H1 (cell line): ENCODE results near the gene FAM120B. TPM values are rescaled to one million over a fixed set of nuclear protein-coding genes. Genes with fewer than 3 reads are reported as not detected.

ENCODE experiments used
- CTCF ChIA-PET: fragments of 300-600 bp; sonication (Branson Sonifier 250); formaldehyde crosslinking; loops from one replicate; lab custom pipeline; 2021; ENCODE audit not compliant: partially characterized antibody; lab: Charles Lee
- POLR2A ChIA-PET: fragments of 300-600 bp; sonication (Branson Sonifier 250); formaldehyde crosslinking; loops from one replicate; lab custom pipeline; 2021; ENCODE audit warnings: inconsistent platforms; ENCODE audit not compliant: partially characterized antibody; lab: Charles Lee
- DNase-seq, 2 experiments: peaks; one replicate each; pipeline versions ENCODE4 v3.0.0 to v3.0.0-alpha.2; 2010 to 2022; ENCODE audit warnings: low spot score in 2 of 2, low read depth in 1 of 2, mixed read lengths in 1 of 2
- FAIRE-seq: peaks from 2 replicates; lab custom pipeline; 2011; peaks lifted over from hg19 to GRCh38; lab: Jason Lieb, UNC
- H2AFZ ChIP-seq: 2 replicates; pipeline ENCODE4 v1.8.1; 2012; ENCODE audit warnings: low read length, inconsistent platforms
- H2AK5ac ChIP-seq: 2 replicates; pipeline ENCODE4 v1.6.1; 2013; ENCODE audit warnings: low read depth, low read length
- H2BK120ac ChIP-seq: replicated peaks from 2 replicates; pipeline ENCODE3; 2013; ENCODE audit warnings: low read depth, low read length, inconsistent platforms
- H2BK12ac ChIP-seq: 2 replicates; pipeline ENCODE4 v1.6.1; 2013; ENCODE audit warnings: low read depth, low read length
- H2BK15ac ChIP-seq: 2 replicates; pipeline ENCODE4 v1.6.1; 2013; ENCODE audit warnings: low read length
- H2BK20ac ChIP-seq: 2 replicates; pipeline ENCODE4 v1.6.1; 2013; ENCODE audit warnings: low read length
- H2BK5ac ChIP-seq: 2 replicates; pipeline ENCODE4 v1.6.1; 2013; ENCODE audit warnings: low read depth, low read length
- H3K14ac ChIP-seq: 2 replicates; pipeline ENCODE4 v1.6.1; 2013; ENCODE audit warnings: inconsistent platforms; ENCODE audit not compliant: insufficient read length
- H3K18ac ChIP-seq: 2 replicates; pipeline ENCODE4 v1.6.1; 2013; ENCODE audit warnings: low read length; ENCODE audit errors: extremely low read depth
- H3K23ac ChIP-seq: 2 replicates; pipeline ENCODE4 v1.6.1; 2013; ENCODE audit warnings: inconsistent platforms; ENCODE audit not compliant: insufficient read length
- H3K23me2 ChIP-seq: 2 replicates; pipeline ENCODE4 v1.6.1; 2013; ENCODE audit warnings: low read depth, low read length
- H3K27ac ChIP-seq: 2 replicates; pipeline ENCODE4 v1.6.1; 2011; ENCODE audit warnings: low read depth, low read length, inconsistent platforms
- H3K27me3 ChIP-seq, 4 experiments: replicated peaks in 1 of 4; 1 replicate in 1 of 4; 2 replicates in 3 of 4; pipeline versions ENCODE4 v1.6.1 to v1.8.1; 2011 to 2013; ENCODE audit warnings: low read length in 3 of 4, mild to moderate bottlenecking in 3 of 4, inconsistent platforms in 2 of 4, mixed read lengths in 2 of 4, moderate library complexity in 1 of 4; ENCODE audit not compliant: control insufficient read depth in 3 of 4, insufficient read depth in 3 of 4; ENCODE audit errors: extremely low read depth in 1 of 4
- H3K36me3 ChIP-seq, 4 experiments: 2 replicates each; pipeline versions ENCODE4 v1.6.1 to v1.8.1; 2011 to 2013; ENCODE audit warnings: mild to moderate bottlenecking in 4 of 4, low read length in 3 of 4, moderate library complexity in 2 of 4, control low read depth in 1 of 4, inconsistent platforms in 1 of 4; ENCODE audit not compliant: insufficient read depth in 4 of 4, control insufficient read depth in 2 of 4
- H3K4ac ChIP-seq: replicated peaks from 2 replicates; pipeline ENCODE3; 2013; ENCODE audit warnings: low read length, low read depth, mixed read lengths, inconsistent platforms; ENCODE audit not compliant: insufficient read length
- H3K4me1 ChIP-seq, 4 experiments: replicated peaks in 1 of 4; 1 replicate in 1 of 4; 2 replicates in 3 of 4; pipeline versions ENCODE4 v1.6.1 to v1.8.1; 2011 to 2013; ENCODE audit warnings: low read length in 3 of 4, inconsistent platforms in 2 of 4, mixed read lengths in 1 of 4; ENCODE audit not compliant: insufficient read depth in 4 of 4, control insufficient read depth in 3 of 4
- H3K4me2 ChIP-seq, 2 experiments: 2 replicates each; pipeline versions ENCODE4 v1.6.1 to v1.8.1; 2011 to 2013; ENCODE audit warnings: low read depth in 2 of 2, low read length in 2 of 2, control low read depth in 1 of 2, inconsistent platforms in 1 of 2, mild to moderate bottlenecking in 1 of 2; ENCODE audit not compliant: insufficient read depth in 1 of 2
- H3K4me3 ChIP-seq, 4 experiments: fragments of 200-600, 300-600 bp in 1 of 4; sonication (generic), shearing (Covaris generic), sonication (Bioruptor Twin) in 1 of 4; 2 replicates each; pipeline versions ENCODE4 v1.5.1 to v1.8.1; 2011 to 2016; ENCODE audit warnings: low read length in 4 of 4, low read depth in 3 of 4, control low read depth in 2 of 4, inconsistent platforms in 2 of 4, mild to moderate bottlenecking in 2 of 4, mixed read lengths in 1 of 4, moderate library complexity in 1 of 4; ENCODE audit not compliant: insufficient read depth in 2 of 4; ENCODE audit errors: extremely low read depth in 1 of 4
- H3K56ac ChIP-seq: replicated peaks from 2 replicates; pipeline ENCODE3; 2013; ENCODE audit warnings: low read depth, mild to moderate bottlenecking, mixed read lengths, low read length, inconsistent platforms; ENCODE audit not compliant: insufficient read length
- H3K79me1 ChIP-seq: 2 replicates; pipeline ENCODE4 v1.6.1; 2013; ENCODE audit warnings: low read depth, low read length, control low read depth
- H3K79me2 ChIP-seq, 2 experiments: 2 replicates each; pipeline versions ENCODE4 v1.6.1 to v1.8.1; 2012 to 2013; ENCODE audit warnings: low read length in 2 of 2, mild to moderate bottlenecking in 2 of 2, inconsistent platforms in 1 of 2; ENCODE audit not compliant: insufficient read depth in 2 of 2, control insufficient read depth in 1 of 2
- H3K9ac ChIP-seq, 4 experiments: replicated peaks in 1 of 4; 1 replicate in 1 of 4; 2 replicates in 3 of 4; pipeline versions ENCODE4 v1.6.1 to v1.8.1; 2011 to 2013; ENCODE audit warnings: low read depth in 3 of 4, low read length in 3 of 4, control low read depth in 2 of 4, mild to moderate bottlenecking in 2 of 4, moderate library complexity in 2 of 4, inconsistent platforms in 1 of 4; ENCODE audit errors: extremely low read depth in 1 of 4
- H3K9me3 ChIP-seq, 2 experiments: 2 replicates each; pipeline versions ENCODE4 v1.6.1 to v1.8.1; 2012 to 2013; ENCODE audit warnings: mild to moderate bottlenecking in 2 of 2, moderate library complexity in 2 of 2, control low read depth in 1 of 2, inconsistent platforms in 1 of 2, low read depth in 1 of 2, low read length in 1 of 2, mixed read lengths in 1 of 2; ENCODE audit not compliant: insufficient read depth in 2 of 2
- H4K20me1 ChIP-seq, 2 experiments: replicated peaks in 1 of 2; 2 replicates each; pipeline versions ENCODE3 to v1.8.1; 2011 to 2013; ENCODE audit warnings: inconsistent platforms in 2 of 2, low read length in 2 of 2, mild to moderate bottlenecking in 1 of 2; ENCODE audit not compliant: insufficient read depth in 2 of 2, control insufficient read depth in 1 of 2
- H4K5ac ChIP-seq: 2 replicates; pipeline ENCODE4 v1.6.1; 2013; ENCODE audit warnings: low read length, low read depth, mixed read lengths, inconsistent platforms; ENCODE audit not compliant: insufficient read length
- H4K8ac ChIP-seq: 2 replicates; pipeline ENCODE4 v1.8.0; 2013; ENCODE audit warnings: mild to moderate bottlenecking, moderate library complexity, low read length, inconsistent platforms; ENCODE audit not compliant: insufficient read depth; ENCODE audit errors: extremely low read depth
- H4K91ac ChIP-seq: replicated peaks from 2 replicates; pipeline ENCODE3; 2013; ENCODE audit warnings: low read length, mixed read lengths, inconsistent platforms; ENCODE audit not compliant: insufficient read length
- KDM1A ChIP-seq: fragments of 200-600, 300-600 bp; sonication (generic); IDR thresholded peaks from 2 replicates; pipeline ENCODE4 v1.7.1; 2016; ENCODE audit warnings: mild to moderate bottlenecking, low read length, borderline replicate concordance
- KDM5A ChIP-seq: fragments of 200-600 bp; IDR thresholded peaks from 2 replicates; pipeline ENCODE4 v1.7.1; 2012; ENCODE audit warnings: mild to moderate bottlenecking, low read length, inconsistent platforms, mixed read lengths
- ZNF274 ChIP-seq: IDR thresholded peaks from 2 replicates; pipeline ENCODE4 v1.7.0; 2012; ENCODE audit warnings: low read length, borderline replicate concordance; ENCODE audit errors: extremely low read depth
- WGBS, 2 experiments: shearing (Covaris generic) in 1 of 2; methylation state at CpG; one replicate each; pipeline versions ENCODE4 v1.1.6 to v1.1.7; 2013 to 2015; ENCODE audit warnings: low lambda C conversion rate in 2 of 2, mixed read lengths in 2 of 2, inconsistent platforms in 1 of 2, low coverage in 1 of 2, missing lambda C conversion rate in 1 of 2; ENCODE audit not compliant: insufficient replicate concordance in 2 of 2, insufficient coverage in 1 of 2, insufficient read length in 1 of 2; ENCODE audit errors: extremely low coverage in 1 of 2, missing lambda C conversion rate in 1 of 2; 5-methylcytosine and 5-hydroxymethylcytosine counted together
- polyA plus RNA-seq, 7 experiments: library from polyadenylated mRNA; depleted of rRNA in 3 of 7; stranded (reverse) in 5 of 7; unstranded in 2 of 7; fragments of >200 nt in 5 of 7; fragments of 200-250 nt in 2 of 7; gene quantifications; 1 replicate in 5 of 7; 2 replicates in 1 of 7; 4 replicates in 1 of 7; pipeline versions ENCODE4 v1.2.1 to v1.2.3, GENCODE V29; 2011 to 2013; ENCODE audit warnings: missing spikeins in 2 of 7, mixed read lengths in 2 of 7
- total RNA-seq: library from RNA; stranded (reverse); fragmentation: NEBNext Ultra II Directional; extraction: Animal tissue kit (Norgen Biotek cat#: 25700); gene quantifications from 2 replicates; pipeline ENCODE4 v1.2.1, GENCODE V29; 2021
- TF ChIP-seq, protein P1 (sequence below): IDR thresholded peaks from 2 replicates; pipeline ENCODE4 v1.6.1; 2012; ENCODE audit warnings: inconsistent platforms

FAM120B gene
- total and polyA plus RNA-seq, 2 of the 8 experiments (the other 6 are each of a cell fraction or from before 2014, with no cell fraction given) = 5.1 to 12.5 TPM

DNA sequence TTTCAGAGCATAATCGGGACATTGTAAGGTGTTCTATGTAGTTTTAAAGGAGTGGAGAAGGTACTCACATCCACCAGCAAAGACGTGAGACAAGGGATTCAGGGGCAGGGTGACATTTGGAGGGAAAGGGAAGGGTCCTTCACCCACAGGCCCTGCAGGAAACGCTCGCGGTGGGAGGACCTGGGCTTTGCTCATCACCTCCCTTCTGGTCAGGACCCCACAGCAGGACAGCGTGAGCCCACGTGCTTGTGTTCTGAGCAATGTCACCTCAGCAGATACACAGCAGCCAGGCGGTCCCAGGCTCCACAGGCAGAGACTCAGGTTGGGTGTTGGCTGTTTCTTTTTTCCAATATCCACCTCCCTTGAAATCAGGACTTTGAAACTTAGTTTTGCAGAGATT, 43.1 kb upstream of the FAM120B start:
- Histone ChIP-seq H3K23ac (no peak overlapping the region), H3K4me2 (no peak overlapping the region), H4K5ac (no peak overlapping the region), H4K8ac (no peak overlapping the region), H2BK5ac (no peak overlapping the region), H4K20me1 (no peaks in the 10 kb centered on the region), H3K9ac (no peak overlapping the region), H3K79me2 (no peaks in the 10 kb centered on the region), H3K23me2 (no peaks in the 10 kb centered on the region), H2AFZ (0 out of 2 replicates have a peak overlapping the region, but pooled peaks have one; percentile 29), H3K4me3 (no peak overlapping the region), H2BK12ac (no peak overlapping the region), H3K27me3 (no peaks in the 10 kb centered on the region; a peak in 1 of 7 replicates), H3K9me3 (no peaks in the 10 kb centered on the region), H3K79me1 (no peaks in the 10 kb centered on the region), H2BK15ac (no peak overlapping the region), H2AK5ac (no peak overlapping the region), H2BK120ac (no peak overlapping the region), H3K56ac (no peak overlapping the region), H4K91ac (no peak overlapping the region)
- CTCF ChIA-PET = interaction anchor here (1.6 kb wide), 1 partner anchor 8 kb away, joined by 6 read pairs; no protein-coding TSS in a partner anchor
- FAIRE-seq = no peak
- TF ChIP-seq KDM1A (no peak), KDM5A (no peak), ZNF274 (no peak)
- TF ChIP-seq, protein P1, sequence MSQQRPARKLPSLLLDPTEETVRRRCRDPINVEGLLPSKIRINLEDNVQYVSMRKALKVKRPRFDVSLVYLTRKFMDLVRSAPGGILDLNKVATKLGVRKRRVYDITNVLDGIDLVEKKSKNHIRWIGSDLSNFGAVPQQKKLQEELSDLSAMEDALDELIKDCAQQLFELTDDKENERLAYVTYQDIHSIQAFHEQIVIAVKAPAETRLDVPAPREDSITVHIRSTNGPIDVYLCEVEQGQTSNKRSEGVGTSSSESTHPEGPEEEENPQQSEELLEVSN = no peak
- TF ChIP-seq, all 59 proteins: peak for 0
- DNase-seq = no peak
- no peak overlapping the region for H3K18ac ChIP-seq
- H3K27ac ChIP-seq = no peak overlapping the region
- H3K4me1 ChIP-seq = no peaks in the 10 kb centered on the region
- H3K14ac ChIP-seq = no peak overlapping the region
- H2BK20ac ChIP-seq = no peak overlapping the region
- POLR2A ChIA-PET = interaction anchor here (1.2 kb wide), 1 partner anchor 22 kb away, joined by 3 read pairs; no protein-coding TSS in a partner anchor
- 94% methylated on average over 8 of the region's 8 CpGs; no CpG with 5 or more reads in 1 of the 2 experiments for WGBS, 2 experiments
- H3K4ac ChIP-seq = peak overlapping the region; percentile 53
- no peaks in the 10 kb centered on the region for H3K36me3 ChIP-seq
